Trophoblast cell (in vitro differentiated cells and primary cell): ENCODE data around the gene CFAP100.

Experiments
- DNase-seq, 2 donors: peaks; one replicate each; pipeline ENCODE4 v3.0.0-alpha.2; 2016
- H2AFZ ChIP-seq: 2 replicates; pipeline ENCODE4 v1.6.1; 2013; ENCODE audit warnings: low read length, moderate library complexity, mild to moderate bottlenecking; ENCODE audit not compliant: insufficient read depth, poor library complexity
- H2AK5ac ChIP-seq: 2 replicates; pipeline ENCODE4 v1.6.1; 2013; ENCODE audit warnings: mild to moderate bottlenecking, low read length
- H2BK120ac ChIP-seq: 2 replicates; pipeline ENCODE4 v1.6.1; 2013; ENCODE audit warnings: low read length, mild to moderate bottlenecking, moderate library complexity; ENCODE audit not compliant: insufficient read depth, poor library complexity
- H2BK12ac ChIP-seq: 2 replicates; pipeline ENCODE4 v1.6.1; 2013; ENCODE audit warnings: mild to moderate bottlenecking, low read length, moderate library complexity
- H2BK5ac ChIP-seq: 2 replicates; pipeline ENCODE4 v1.6.1; 2013; ENCODE audit warnings: low read length, low read depth, moderate library complexity, mild to moderate bottlenecking; ENCODE audit not compliant: poor library complexity
- H3K14ac ChIP-seq: 2 replicates; pipeline ENCODE4 v1.6.1; 2013; ENCODE audit warnings: mild to moderate bottlenecking, low read length
- H3K18ac ChIP-seq: 2 replicates; pipeline ENCODE4 v1.6.1; 2013; ENCODE audit warnings: mild to moderate bottlenecking, low read length
- H3K23ac ChIP-seq: 2 replicates; pipeline ENCODE4 v1.6.1; 2013; ENCODE audit warnings: low read length
- H3K27ac ChIP-seq: 2 replicates; pipeline ENCODE4 v1.5.1; 2013; ENCODE audit warnings: low read depth, mild to moderate bottlenecking, inconsistent platforms, low read length, moderate library complexity
- H3K27me3 ChIP-seq: 2 replicates; pipeline ENCODE4 v1.6.1; 2013; ENCODE audit warnings: inconsistent platforms, mild to moderate bottlenecking, low read length, moderate library complexity; ENCODE audit not compliant: insufficient read depth
- H3K36me3 ChIP-seq, 2 experiments: 1 replicate in 1 of 2; 2 replicates in 1 of 2; pipeline ENCODE4 v1.6.1; 2013; ENCODE audit warnings: low read length in 2 of 2, mild to moderate bottlenecking in 2 of 2, moderate library complexity in 1 of 2; ENCODE audit not compliant: insufficient read depth in 2 of 2, control insufficient read depth in 1 of 2
- H3K4ac ChIP-seq: 2 replicates; pipeline ENCODE4 v1.6.1; 2013; ENCODE audit warnings: low read depth, mild to moderate bottlenecking, low read length, moderate library complexity
- H3K4me1 ChIP-seq, 2 experiments: 1 replicate in 1 of 2; 2 replicates in 1 of 2; pipeline ENCODE4 v1.6.1; 2013; ENCODE audit warnings: low read length in 2 of 2, mild to moderate bottlenecking in 2 of 2, moderate library complexity in 1 of 2; ENCODE audit not compliant: insufficient read depth in 2 of 2, control insufficient read depth in 1 of 2
- H3K4me2 ChIP-seq: 2 replicates; pipeline ENCODE4 v1.6.1; 2013; ENCODE audit warnings: inconsistent platforms, mild to moderate bottlenecking, low read length, moderate library complexity
- H3K4me3 ChIP-seq: 2 replicates; pipeline ENCODE4 v1.5.1; 2013; ENCODE audit warnings: mild to moderate bottlenecking, low read depth, low read length, inconsistent platforms
- H3K79me1 ChIP-seq: one replicate; pipeline ENCODE4 v1.6.1; 2013; ENCODE audit warnings: low read length
- H3K79me2 ChIP-seq: 2 replicates; pipeline ENCODE4 v1.6.1; 2013; ENCODE audit warnings: low read length, mild to moderate bottlenecking; ENCODE audit not compliant: control insufficient read depth, insufficient read depth, poor library complexity
- H3K9ac ChIP-seq: 2 replicates; pipeline ENCODE4 v1.6.1; 2013; ENCODE audit warnings: mild to moderate bottlenecking, low read length
- H3K9me3 ChIP-seq: 2 replicates; pipeline ENCODE4 v1.6.1; 2013; ENCODE audit warnings: low read depth, mild to moderate bottlenecking, control low read depth, inconsistent platforms, low read length; ENCODE audit not compliant: insufficient read depth
- H4K12ac ChIP-seq: 2 replicates; pipeline ENCODE4 v1.6.1; 2013; ENCODE audit warnings: low read depth, mild to moderate bottlenecking, low read length, moderate library complexity
- H4K8ac ChIP-seq: 2 replicates; pipeline ENCODE4 v1.6.1; 2013; ENCODE audit warnings: low read depth, mild to moderate bottlenecking, low read length, moderate library complexity
- H4K91ac ChIP-seq: one replicate; pipeline ENCODE4 v1.6.1; 2013; ENCODE audit warnings: low read depth, mild to moderate bottlenecking, low read length, moderate library complexity
- WGBS: extraction: QIAGEN DNeasy Blood & Tissue Kit; methylation state at CpG from one replicate; pipeline ENCODE4 v1.1.7; 2013; ENCODE audit warnings: missing lambda C conversion rate; ENCODE audit not compliant: insufficient read length, insufficient coverage; ENCODE audit errors: extremely low coverage; 5-methylcytosine and 5-hydroxymethylcytosine counted together

The CFAP100 gene

GRCh38 chr3:126485176-126485897, 90.6 kb downstream of the CFAP100 start:
- no peak overlapping the region for H3K27ac ChIP-seq
- H3K4me1 ChIP-seq, result peaks cover 0 to 9% of the 10 kb centered on the region in 2 experiments
- H4K12ac ChIP-seq, result no peak overlapping the region
- H3K4me2 ChIP-seq, result no peak overlapping the region
- H2AFZ ChIP-seq, result no peak overlapping the region
- H3K4me3 ChIP-seq, result no peak overlapping the region
- no peak overlapping the region for H2AK5ac ChIP-seq
- no peaks in the 10 kb centered on the region for H3K9me3 ChIP-seq
- H3K14ac ChIP-seq, result no peak overlapping the region
- no peak overlapping the region for H4K91ac ChIP-seq
- no peak overlapping the region for H2BK5ac ChIP-seq
- no peaks in the 10 kb centered on the region for H3K79me2 ChIP-seq
- DNase-seq, result no peak
- no peak overlapping the region for H3K18ac ChIP-seq
- H3K27me3 ChIP-seq, result no peaks in the 10 kb centered on the region
- no peak overlapping the region for H2BK120ac ChIP-seq
- no CpG with 5 or more reads among the region's 8 CpGs for WGBS
- H2BK12ac ChIP-seq, result no peak overlapping the region
- no peak overlapping the region for H3K9ac ChIP-seq
- H3K4ac ChIP-seq, result no peak overlapping the region
- no peaks in the 10 kb centered on the region for H3K36me3 ChIP-seq
- H3K79me1 ChIP-seq, result no peaks in the 10 kb centered on the region
- no peak overlapping the region for H4K8ac ChIP-seq
- H3K23ac ChIP-seq, result no peak overlapping the region

GRCh38 chr3:126485956-126486355, 91.2 kb downstream of the CFAP100 start:
- H3K79me2 ChIP-seq, result no peaks in the 10 kb centered on the region
- no peak overlapping the region for H3K9ac ChIP-seq
- H2BK120ac ChIP-seq, result no peak overlapping the region
- H3K27me3 ChIP-seq, result no peaks in the 10 kb centered on the region
- H3K4me3 ChIP-seq, result no peak overlapping the region
- no peaks in the 10 kb centered on the region for H3K79me1 ChIP-seq
- no peak overlapping the region for H3K4ac ChIP-seq
- no peak overlapping the region for H3K18ac ChIP-seq
- no peak overlapping the region for H3K27ac ChIP-seq
- DNase-seq, result no peak
- no peak overlapping the region for H2BK12ac ChIP-seq
- H3K4me2 ChIP-seq, result no peak overlapping the region
- H4K91ac ChIP-seq, result no peak overlapping the region
- no peaks in the 10 kb centered on the region for H3K36me3 ChIP-seq
- H3K14ac ChIP-seq, result no peak overlapping the region
- H3K9me3 ChIP-seq, result no peaks in the 10 kb centered on the region
- no peak overlapping the region for H4K8ac ChIP-seq
- H2BK5ac ChIP-seq, result no peak overlapping the region
- no peak overlapping the region for H2AK5ac ChIP-seq
- peaks cover 0 to 9% of the 10 kb centered on the region in 2 experiments for H3K4me1 ChIP-seq
- no peak overlapping the region for H3K23ac ChIP-seq
- H2AFZ ChIP-seq, result no peak overlapping the region
- WGBS, result no CpG with 5 or more reads among the region's 9 CpGs
- no peak overlapping the region for H4K12ac ChIP-seq
